Measurements from ENCODE around the gene ADAMTSL1. TPM values are rescaled to one million over a fixed set of nuclear protein-coding genes. Genes with fewer than 3 reads are reported as not detected.

The ADAMTSL1 gene
- total RNA-seq, 1 donor from 2014 or later = 12.6 TPM

DNA sequence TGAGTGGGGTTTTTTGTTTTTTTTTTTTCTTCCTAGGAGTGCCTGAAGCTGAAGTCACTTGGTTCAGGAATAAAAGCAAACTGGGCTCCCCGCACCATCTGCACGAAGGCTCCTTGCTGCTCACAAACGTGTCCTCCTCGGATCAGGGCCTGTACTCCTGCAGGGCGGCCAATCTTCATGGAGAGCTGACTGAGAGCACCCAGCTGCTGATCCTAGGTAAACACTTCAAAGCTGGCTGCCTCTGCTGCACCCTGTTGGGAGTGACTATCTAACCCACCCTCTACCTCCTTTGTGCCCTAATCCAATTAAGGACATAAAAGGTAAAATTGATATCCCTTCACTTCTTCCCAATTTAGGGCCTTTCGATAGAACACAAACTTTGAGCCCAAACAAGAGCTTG is 352.3 kb downstream of the ADAMTSL1 start:
- peaks cover 2% of the 10 kb centered on the region for H3K9me3 Mint-ChIP-seq (ENCODE audit: unreplicated experiment)
- no peaks in the 10 kb centered on the region for H3K27me3 Mint-ChIP-seq (ENCODE audit: low read depth, unreplicated experiment)
- H3K4me3 Mint-ChIP-seq (ENCODE audit: unreplicated experiment) = no peak overlapping the region

DNA sequence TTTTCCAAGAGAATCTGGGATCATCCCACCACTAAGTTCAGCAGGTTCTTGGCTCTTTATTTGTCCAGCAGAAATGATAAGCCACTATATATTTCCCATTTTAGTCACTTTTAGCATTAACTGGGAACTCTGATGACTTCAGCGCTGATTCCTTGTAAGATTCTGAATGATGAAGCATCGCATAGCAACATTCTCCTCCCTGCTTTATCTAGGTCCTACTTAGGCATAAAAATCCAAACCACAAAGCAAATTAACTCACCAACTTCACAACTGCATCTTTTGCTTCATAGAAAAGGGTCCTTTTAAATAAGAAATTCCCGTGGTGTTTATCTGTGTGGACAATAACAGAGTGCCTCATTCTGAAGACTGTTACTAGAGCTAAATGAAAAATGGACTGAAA is 355.1 kb downstream of the ADAMTSL1 start:
- H3K27me3 ChIP-seq (ENCODE audit: insufficient read depth, low read length) = no peaks in the 10 kb centered on the region
- TF ChIP-seq EZH2 (IDR thresholded peaks at IDR 0.05; ENCODE audit: insufficient read depth, low read length) = no peak
- TF ChIP-seq, protein P1, sequence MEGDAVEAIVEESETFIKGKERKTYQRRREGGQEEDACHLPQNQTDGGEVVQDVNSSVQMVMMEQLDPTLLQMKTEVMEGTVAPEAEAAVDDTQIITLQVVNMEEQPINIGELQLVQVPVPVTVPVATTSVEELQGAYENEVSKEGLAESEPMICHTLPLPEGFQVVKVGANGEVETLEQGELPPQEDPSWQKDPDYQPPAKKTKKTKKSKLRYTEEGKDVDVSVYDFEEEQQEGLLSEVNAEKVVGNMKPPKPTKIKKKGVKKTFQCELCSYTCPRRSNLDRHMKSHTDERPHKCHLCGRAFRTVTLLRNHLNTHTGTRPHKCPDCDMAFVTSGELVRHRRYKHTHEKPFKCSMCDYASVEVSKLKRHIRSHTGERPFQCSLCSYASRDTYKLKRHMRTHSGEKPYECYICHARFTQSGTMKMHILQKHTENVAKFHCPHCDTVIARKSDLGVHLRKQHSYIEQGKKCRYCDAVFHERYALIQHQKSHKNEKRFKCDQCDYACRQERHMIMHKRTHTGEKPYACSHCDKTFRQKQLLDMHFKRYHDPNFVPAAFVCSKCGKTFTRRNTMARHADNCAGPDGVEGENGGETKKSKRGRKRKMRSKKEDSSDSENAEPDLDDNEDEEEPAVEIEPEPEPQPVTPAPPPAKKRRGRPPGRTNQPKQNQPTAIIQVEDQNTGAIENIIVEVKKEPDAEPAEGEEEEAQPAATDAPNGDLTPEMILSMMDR (IDR thresholded peaks at IDR 0.05; ENCODE audit: insufficient read depth, low read depth, low read length) = no peak
- no peaks in the 10 kb centered on the region for H3K4me1 ChIP-seq (ENCODE audit: insufficient read depth, low read length)
- H3K9me3 Mint-ChIP-seq (ENCODE audit: unreplicated experiment) = peaks cover 2% of the 10 kb centered on the region
- no peak overlapping the region for H3K9ac ChIP-seq (ENCODE audit: low read length)
- no peaks in the 10 kb centered on the region for H3K27me3 Mint-ChIP-seq (ENCODE audit: low read depth, unreplicated experiment)
- H3K4me3 ChIP-seq (ENCODE audit: insufficient read depth, low read depth, low read length) = no peak overlapping the region
- peak; percentile 52 for DNase-seq (ENCODE audit: low read depth)
- no peak overlapping the region for H2AFZ ChIP-seq (ENCODE audit: low read depth, low read length)
- H3K4me2 ChIP-seq (ENCODE audit: low read length) = no peak overlapping the region
- peaks cover 2% of the 10 kb centered on the region for H3K79me2 ChIP-seq (ENCODE audit: insufficient read depth, low read length)
- H3K27ac Mint-ChIP-seq (ENCODE audit: unreplicated experiment) = no peak overlapping the region
- no peaks in the 10 kb centered on the region for H3K9me3 ChIP-seq (ENCODE audit: insufficient read depth, low read depth, low read length)
- no peak overlapping the region for H3K4me3 Mint-ChIP-seq (ENCODE audit: unreplicated experiment)
- no peak overlapping the region for H3K27ac ChIP-seq (ENCODE audit: low read depth, low read length)
- FAIRE-seq = peak; percentile 5
- H4K20me1 ChIP-seq (ENCODE audit: insufficient read depth, low read length) = peaks cover 3% of the 10 kb centered on the region
- peaks cover 2% of the 10 kb centered on the region for H3K4me1 Mint-ChIP-seq (ENCODE audit: low read depth, unreplicated experiment)
- peaks cover 7% of the 10 kb centered on the region for H3K36me3 Mint-ChIP-seq (ENCODE audit: low read depth, unreplicated experiment)
- peaks cover 31% of the 10 kb centered on the region for H3K36me3 ChIP-seq (ENCODE audit: insufficient read depth, low read length)

More for the DNA sequence above, 352.3 kb downstream of the ADAMTSL1 start:
- peaks cover 2% of the 10 kb centered on the region for H3K4me1 Mint-ChIP-seq (ENCODE audit: low read depth, unreplicated experiment)
- peaks cover 3% of the 10 kb centered on the region for H3K36me3 Mint-ChIP-seq (ENCODE audit: low read depth, unreplicated experiment)
- H3K27ac Mint-ChIP-seq (ENCODE audit: unreplicated experiment) = no peak overlapping the region
- H3K27me3 ChIP-seq (ENCODE audit: insufficient read depth, low read length) = no peaks in the 10 kb centered on the region
- H3K36me3 ChIP-seq (ENCODE audit: insufficient read depth, low read length) = peaks cover 35% of the 10 kb centered on the region
- no peaks in the 10 kb centered on the region for H3K4me1 ChIP-seq (ENCODE audit: insufficient read depth, low read length)
- no peak overlapping the region for H3K4me3 ChIP-seq (ENCODE audit: insufficient read depth, low read depth, low read length)
- H3K27ac ChIP-seq (ENCODE audit: low read depth, low read length) = no peak overlapping the region
- H3K4me2 ChIP-seq (ENCODE audit: low read length) = no peak overlapping the region
- no peak for DNase-seq (ENCODE audit: low read depth)
- no peak for FAIRE-seq
- H2AFZ ChIP-seq (ENCODE audit: low read depth, low read length) = no peak overlapping the region
- peaks cover 3% of the 10 kb centered on the region for H4K20me1 ChIP-seq (ENCODE audit: insufficient read depth, low read length)
- H3K9ac ChIP-seq (ENCODE audit: low read length) = no peak overlapping the region
- TF ChIP-seq, protein P1 (IDR thresholded peaks at IDR 0.05; ENCODE audit: insufficient read depth, low read depth, low read length) = no peak
- no peak for TF ChIP-seq EZH2 (IDR thresholded peaks at IDR 0.05; ENCODE audit: insufficient read depth, low read length)
- no peaks in the 10 kb centered on the region for H3K9me3 ChIP-seq (ENCODE audit: insufficient read depth, low read depth, low read length)
- H3K79me2 ChIP-seq (ENCODE audit: insufficient read depth, low read length) = no peaks in the 10 kb centered on the region

DNA sequence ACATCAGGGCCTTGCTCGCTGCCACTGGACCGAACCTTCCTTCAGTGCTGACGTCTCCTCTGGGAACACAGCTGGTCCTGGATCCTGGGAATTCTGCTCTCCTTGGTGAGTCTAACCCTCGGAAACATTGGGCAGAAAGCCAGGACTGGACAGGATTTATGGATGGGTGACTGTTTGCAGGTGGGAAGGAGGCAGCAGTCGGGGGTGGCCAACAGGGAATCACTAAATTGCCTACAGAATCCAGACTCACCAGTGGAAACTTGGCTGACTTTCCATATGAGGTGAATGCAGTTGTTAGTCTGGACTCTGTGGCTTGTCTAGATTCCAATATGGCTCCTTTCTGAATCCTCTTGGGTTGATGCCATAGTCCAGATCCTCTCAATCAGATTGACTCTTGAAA is 355.9 kb downstream of the ADAMTSL1 start:
- DNase-seq (ENCODE audit: low read depth) (peak; percentile 78), FAIRE-seq (no peak)
- Histone ChIP-seq H3K36me3 (ENCODE audit: insufficient read depth, low read length) (peaks cover 31% of the 10 kb centered on the region), H2AFZ (ENCODE audit: low read depth, low read length) (no peak overlapping the region), H3K27ac (ENCODE audit: low read depth, low read length) (no peak overlapping the region), H3K79me2 (ENCODE audit: insufficient read depth, low read length) (peaks cover 2% of the 10 kb centered on the region), H3K4me3 (ENCODE audit: insufficient read depth, low read depth, low read length) (no peak overlapping the region), H3K4me2 (ENCODE audit: low read length) (no peak overlapping the region), H3K9me3 (ENCODE audit: insufficient read depth, low read depth, low read length) (no peaks in the 10 kb centered on the region), H3K27me3 (ENCODE audit: insufficient read depth, low read length) (no peaks in the 10 kb centered on the region), H3K4me1 (ENCODE audit: insufficient read depth, low read length) (no peaks in the 10 kb centered on the region), H4K20me1 (ENCODE audit: insufficient read depth, low read length) (peaks cover 3% of the 10 kb centered on the region), H3K9ac (ENCODE audit: low read length) (no peak overlapping the region)
- Mint-ChIP-seq H3K36me3 (ENCODE audit: low read depth, unreplicated experiment) (peaks cover 7% of the 10 kb centered on the region), H3K9me3 (ENCODE audit: unreplicated experiment) (no peaks in the 10 kb centered on the region), H3K4me1 (ENCODE audit: low read depth, unreplicated experiment) (peaks cover 2% of the 10 kb centered on the region), H3K27ac (ENCODE audit: unreplicated experiment) (no peak overlapping the region), H3K27me3 (ENCODE audit: low read depth, unreplicated experiment) (no peaks in the 10 kb centered on the region), H3K4me3 (ENCODE audit: unreplicated experiment) (no peak overlapping the region)
- no peak for TF ChIP-seq EZH2 (IDR thresholded peaks at IDR 0.05; ENCODE audit: insufficient read depth, low read length)
- TF ChIP-seq, protein P1 (IDR thresholded peaks at IDR 0.05; ENCODE audit: insufficient read depth, low read depth, low read length) = no peak

Measured in astrocyte (in vitro differentiated cells and primary cell).